GM23248 (cell line): ENCODE data around the gene LRATD1. TPM values are rescaled to one million over a fixed set of nuclear protein-coding genes. Genes with fewer than 3 reads are reported as not detected.
"Not testable (repeated sequence)": the region's sequence is repeated elsewhere in the genome, so short reads cannot be mapped to it uniquely, and the experiment has no call there.

Experiments
- DNase-seq: peaks from one replicate; pipeline ENCODE4 v3.0.0-alpha.2; 2015
- H2AFZ ChIP-seq: fragments of 200-600 bp; sonication (generic); 2 replicates; pipeline ENCODE4 v1.6.1; 2016; ENCODE audit warnings: antibody characterized with exemption
- H3F3A ChIP-seq: fragments of 200-600 bp; sonication (generic); 2 replicates; pipeline ENCODE4 v1.6.1; 2016; ENCODE audit warnings: mild to moderate bottlenecking, antibody characterized with exemption, mixed run types; ENCODE audit not compliant: insufficient read depth
- H3K27ac ChIP-seq: fragments of 200-600 bp; sonication (generic); 2 replicates; pipeline ENCODE4 v1.5.1; 2016; ENCODE audit warnings: mild to moderate bottlenecking
- H3K27me3 ChIP-seq: fragments of 200-600 bp; sonication (generic); replicated peaks from 2 replicates; pipeline ENCODE4 v1.6.1; 2016; ENCODE audit warnings: mild to moderate bottlenecking; ENCODE audit not compliant: insufficient read depth
- H3K36me3 ChIP-seq: fragments of 200-600 bp; sonication (generic); 2 replicates; pipeline ENCODE4 v1.6.1; 2016; ENCODE audit warnings: low read depth, mild to moderate bottlenecking
- H3K4me1 ChIP-seq: fragments of 200-600 bp; sonication (generic); 2 replicates; pipeline ENCODE4 v1.6.1; 2016; ENCODE audit warnings: mild to moderate bottlenecking; ENCODE audit not compliant: insufficient read depth
- H3K4me2 ChIP-seq: fragments of 200-600 bp; sonication (generic); one replicate; pipeline ENCODE4 v1.6.1; 2016; ENCODE audit warnings: mild to moderate bottlenecking; ENCODE audit not compliant: unreplicated experiment
- H3K4me3 ChIP-seq: fragments of 200-600 bp; sonication (generic); 2 replicates; pipeline ENCODE4 v1.5.1; 2016; ENCODE audit warnings: mild to moderate bottlenecking
- H3K79me2 ChIP-seq: fragments of 200-600 bp; sonication (generic); 2 replicates; pipeline ENCODE4 v1.6.1; 2016; ENCODE audit warnings: mild to moderate bottlenecking; ENCODE audit not compliant: insufficient read depth
- H3K9ac ChIP-seq: fragments of 200-600 bp; sonication (generic); 2 replicates; pipeline ENCODE4 v1.6.1; 2016; ENCODE audit warnings: mild to moderate bottlenecking
- H3K9me2 ChIP-seq: fragments of 200-600 bp; sonication (generic); 2 replicates; pipeline ENCODE4 v1.6.1; 2016; ENCODE audit warnings: mixed run types, mild to moderate bottlenecking, moderate library complexity; ENCODE audit not compliant: insufficient read depth
- H3K9me3 ChIP-seq: fragments of 200-600 bp; sonication (generic); one replicate; pipeline ENCODE4 v1.6.1; 2017; ENCODE audit warnings: low read depth
- H4K20me1 ChIP-seq: fragments of 200-600 bp; sonication (generic); 2 replicates; pipeline ENCODE4 v1.6.0; 2016; ENCODE audit not compliant: insufficient read depth
- EZH2 ChIP-seq: fragments of 200-600 bp; sonication (generic); IDR thresholded peaks from 2 replicates; pipeline ENCODE4 v1.6.1; 2018; ENCODE audit warnings: antibody characterized with exemption, mild to moderate bottlenecking; ENCODE audit not compliant: insufficient read depth, poor library complexity, severe bottlenecking
- EZH2phosphoT487 ChIP-seq: fragments of 200-600 bp; sonication (generic); IDR thresholded peaks from 2 replicates; pipeline ENCODE4 v1.6.1; 2018; ENCODE audit warnings: antibody characterized with exemption, moderate library complexity, mild to moderate bottlenecking, low read depth; ENCODE audit not compliant: insufficient read depth
- WGBS, 2 experiments: methylation state at CpG; one replicate each; pipeline ENCODE4 v1.1.6; 2015 to 2017; ENCODE audit warnings: low lambda C conversion rate in 2 of 2, low coverage in 1 of 2; ENCODE audit errors: missing lambda C conversion rate in 2 of 2; 5-methylcytosine and 5-hydroxymethylcytosine counted together
- in situ Hi-C: fragments of 300-500 bp; cut with MboI; formaldehyde crosslinking; loops from 2 replicates; pipeline ENCODE4 v1.15.0; 2020
- polyA plus RNA-seq: library from polyadenylated mRNA; unstranded; fragments of >200 nt; fragmentation: Nextera tagmentation; extraction: Ambion mirVana; gene quantifications from 2 replicates; pipeline ENCODE4 v1.2.1, GENCODE V29; 2016
- total RNA-seq: library from RNA; depleted of rRNA; stranded (reverse); fragments of >200 nt; shearing (Covaris generic); gene quantifications from 2 replicates; pipeline ENCODE4 v1.2.3, GENCODE V29; 2014

The LRATD1 gene
- total and polyA plus RNA-seq, 2 experiments from 2014 or later = 1.2 to 1.3 TPM

DNA sequence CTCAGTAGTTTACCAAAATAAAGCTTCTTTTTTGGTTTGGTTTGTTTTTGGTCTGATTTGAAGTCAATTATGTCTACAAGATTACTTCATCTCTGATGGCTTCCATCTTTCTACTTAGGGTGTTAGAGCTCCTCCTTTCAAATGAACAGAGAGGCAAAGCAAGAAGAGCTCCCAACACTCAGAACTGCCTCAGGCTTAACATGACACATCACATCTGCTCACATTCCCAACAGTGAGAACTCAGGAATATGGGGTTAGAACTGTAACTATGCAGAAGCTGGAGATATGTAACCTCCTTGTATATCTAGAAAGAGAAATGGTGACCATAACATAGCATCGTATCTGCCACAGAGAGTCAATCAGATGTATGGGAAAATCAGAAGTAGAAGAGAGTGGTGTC, 11.4 kb upstream of the LRATD1 start:
- no peak for DNase-seq
- in situ Hi-C loops = no loop called here
- H2AFZ ChIP-seq = no peak overlapping the region
- H3K4me2 ChIP-seq = no peak overlapping the region
- no peaks in the 10 kb centered on the region; the same call in 1 of the 2 replicates for H3K27me3 ChIP-seq
- no peaks in the 10 kb centered on the region for H3K79me2 ChIP-seq
- H3K9ac ChIP-seq = no peak overlapping the region
- no peak overlapping the region for H3K27ac ChIP-seq
- no peaks in the 10 kb centered on the region for H3K9me3 ChIP-seq
- H3K9me2 ChIP-seq = no peaks in the 10 kb centered on the region
- H3K4me3 ChIP-seq = no peak overlapping the region
- TF ChIP-seq EZH2phosphoT487 = no peak
- TF ChIP-seq EZH2 = no peak
- H3K4me1 ChIP-seq = no peaks in the 10 kb centered on the region
- H4K20me1 ChIP-seq = no peaks in the 10 kb centered on the region
- no peaks in the 10 kb centered on the region for H3K36me3 ChIP-seq
- H3F3A ChIP-seq = no peaks in the 10 kb centered on the region
- 26 to 44% methylated on average over 1 of the region's 1 CpG for WGBS, 2 experiments

DNA sequence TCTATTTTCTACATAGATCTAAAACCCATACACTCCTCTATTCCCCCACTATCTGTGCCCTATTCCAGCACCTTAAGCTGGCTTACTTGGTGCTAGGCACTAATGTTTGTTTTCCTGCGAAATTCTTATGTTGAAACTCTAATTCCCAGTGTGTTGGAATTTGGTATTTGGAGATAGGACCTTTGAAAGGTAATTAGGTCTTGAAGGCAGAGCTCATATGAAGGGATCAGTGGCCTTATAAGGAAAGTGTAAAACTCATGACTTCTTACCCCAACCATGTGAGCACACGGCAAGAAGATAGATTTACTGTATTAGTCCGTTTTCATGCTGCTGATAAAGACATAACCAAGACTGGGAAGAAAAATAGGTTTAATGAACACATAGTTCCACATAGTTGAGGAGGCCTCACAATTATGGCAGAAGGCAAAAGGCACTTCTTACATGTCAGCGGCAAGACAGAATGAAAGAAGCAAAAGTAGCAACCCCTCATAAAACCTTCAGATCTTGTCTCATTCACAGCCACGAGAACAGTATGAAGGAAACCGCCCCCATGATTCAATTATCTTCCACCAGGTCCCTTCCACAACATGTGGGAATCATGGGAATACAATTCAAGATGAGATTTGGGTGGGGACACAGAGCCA, 10.5 kb upstream of the LRATD1 start:
- Histone ChIP-seq H3K4me1 (no peaks in the 10 kb centered on the region), H3K36me3 (no peaks in the 10 kb centered on the region), H3F3A (no peaks in the 10 kb centered on the region), H2AFZ (no peak overlapping the region), H3K27me3 (no peaks in the 10 kb centered on the region; the same call in 1 of the 2 replicates), H3K79me2 (no peaks in the 10 kb centered on the region), H3K4me2 (no peak overlapping the region), H3K27ac (no peak overlapping the region), H3K9ac (no peak overlapping the region), H4K20me1 (no peaks in the 10 kb centered on the region), H3K9me3 (no peaks in the 10 kb centered on the region), H3K9me2 (no peaks in the 10 kb centered on the region), H3K4me3 (no peak overlapping the region)
- TF ChIP-seq EZH2 (no peak), EZH2phosphoT487 (no peak)
- in situ Hi-C loops = no loop called here
- 39 to 44% methylated on average over 6 of the region's 6 CpGs for WGBS, 2 experiments
- no peak for DNase-seq

DNA sequence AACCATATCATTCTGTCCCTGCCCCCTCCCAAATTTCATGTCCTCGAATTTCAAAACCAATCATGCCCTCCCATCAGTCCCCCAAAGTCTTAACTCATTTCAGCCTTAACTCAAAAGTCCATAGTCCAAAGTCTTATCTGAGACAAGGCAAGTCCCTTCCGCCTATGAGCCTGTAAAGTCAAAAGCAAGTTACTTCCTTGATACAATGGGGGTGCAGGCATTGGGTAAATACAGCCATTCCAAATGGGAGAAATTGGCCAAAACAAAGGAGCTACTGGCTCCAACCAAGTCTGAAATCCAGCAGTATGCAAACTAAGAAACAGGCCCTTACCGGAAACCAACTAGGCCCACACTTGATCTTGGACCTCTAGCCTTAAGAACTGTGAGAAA, 10.0 kb upstream of the LRATD1 start:
- DNase-seq, H3K9me2 ChIP-seq, in situ Hi-C loops: not testable (repeated sequence)

DNA sequence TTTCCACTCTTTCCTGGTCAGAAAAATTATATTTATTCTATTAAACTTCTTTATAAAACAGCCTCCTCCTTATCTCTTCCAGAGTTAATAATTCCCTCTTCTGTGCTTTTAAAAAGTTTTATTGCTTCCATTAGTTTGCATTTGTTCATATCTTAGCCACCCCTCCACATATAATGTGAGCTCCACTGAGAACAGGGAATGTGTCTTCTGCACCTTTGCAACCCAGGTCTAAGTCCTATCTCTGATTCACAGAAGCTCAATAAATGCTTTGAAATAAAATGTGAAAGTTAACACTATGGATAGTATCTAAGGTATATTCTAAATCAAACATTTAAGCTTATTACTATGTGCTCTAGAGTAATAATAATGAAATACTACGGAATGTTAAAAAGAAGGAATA, 9.3 kb upstream of the LRATD1 start:
- no peaks in the 10 kb centered on the region for H3K79me2 ChIP-seq
- 70 to 77% methylated on average over 1 of the region's 1 CpG for WGBS, 2 experiments
- TF ChIP-seq EZH2 (no peak), EZH2phosphoT487 (no peak)
- no peak overlapping the region for H3K27ac ChIP-seq
- in situ Hi-C loops = no loop called here
- no peak overlapping the region for H2AFZ ChIP-seq
- H3K4me3 ChIP-seq = no peak overlapping the region
- H4K20me1 ChIP-seq = no peaks in the 10 kb centered on the region
- H3K9ac ChIP-seq = no peak overlapping the region
- no peaks in the 10 kb centered on the region; the same call in 1 of the 2 replicates for H3K27me3 ChIP-seq
- no peaks in the 10 kb centered on the region for H3K4me1 ChIP-seq
- H3K4me2 ChIP-seq = no peak overlapping the region
- H3F3A ChIP-seq = no peaks in the 10 kb centered on the region
- DNase-seq = no peak
- no peaks in the 10 kb centered on the region for H3K9me3 ChIP-seq
- H3K9me2 ChIP-seq = no peaks in the 10 kb centered on the region
- no peaks in the 10 kb centered on the region for H3K36me3 ChIP-seq

More for the DNA sequence above, 10.0 kb upstream of the LRATD1 start:
- not testable (repeated sequence) for H3K4me2 ChIP-seq, H3K4me3 ChIP-seq, H3K79me2 ChIP-seq, H4K20me1 ChIP-seq, H3F3A ChIP-seq, H3K27ac ChIP-seq, H3K36me3 ChIP-seq, H3K9me3 ChIP-seq, H3K27me3 ChIP-seq, H3K9ac ChIP-seq, H2AFZ ChIP-seq, H3K4me1 ChIP-seq
- 49 to 51% methylated on average over 3 of the region's 3 CpGs for WGBS, 2 experiments

DNA sequence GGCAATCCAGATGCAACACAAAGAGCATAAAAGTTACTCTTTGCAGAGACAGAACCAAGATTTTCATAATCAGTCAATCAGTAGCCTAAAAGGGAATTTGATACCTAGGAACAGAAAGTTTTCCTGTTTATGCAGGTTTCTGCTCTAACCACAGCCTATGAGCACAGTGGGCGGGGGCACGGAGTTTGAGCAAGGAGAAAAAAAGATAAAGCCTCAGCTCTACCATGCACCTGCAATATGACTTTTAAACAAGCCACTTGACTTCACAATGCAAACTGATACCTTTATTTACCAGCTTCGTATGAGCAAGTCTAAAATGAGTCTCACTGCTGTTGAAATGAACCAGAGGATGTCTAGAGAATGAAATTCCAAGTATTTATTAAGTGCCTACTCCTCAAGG, 5.6 kb upstream of the LRATD1 start:
- Histone ChIP-seq H3K27me3 (peaks cover 15% of the 10 kb centered on the region), H3K9ac (no peak overlapping the region), H3K36me3 (no peaks in the 10 kb centered on the region), H3K9me2 (no peaks in the 10 kb centered on the region), H3K79me2 (no peaks in the 10 kb centered on the region), H3K4me2 (no peak overlapping the region), H3F3A (no peaks in the 10 kb centered on the region), H3K4me1 (no peaks in the 10 kb centered on the region), H4K20me1 (no peaks in the 10 kb centered on the region), H3K27ac (no peak overlapping the region), H3K4me3 (no peak overlapping the region), H3K9me3 (no peaks in the 10 kb centered on the region), H2AFZ (no peak overlapping the region)
- WGBS, 2 experiments = 38 to 42% methylated on average over 3 of the region's 3 CpGs
- no peak for DNase-seq
- TF ChIP-seq EZH2 = no peak
- in situ Hi-C loops = no loop called here
